ENCODE data around the gene RPP25.

- TF ChIP-seq ZNF274 (IDR thresholded peaks at IDR 0.05; ENCODE audit: low read depth, low read length) (no peak), YY1 (IDR thresholded peaks at IDR 0.05; ENCODE audit: insufficient read depth, insufficient read length) (no peak)
Measured at GRCh38 chr15:74988007-74988800, 31.6 kb upstream of the RPP25 start.
